Activated CD4-positive, alpha-beta memory T cell treated with anti-CD3 and anti-CD28 coated beads for 36 hours (primary cell): ENCODE data around the gene RALGPS1. TPM values are rescaled to one million over a fixed set of nuclear protein-coding genes. Genes with fewer than 3 reads are reported as not detected.

Experiments
- CTCF ChIA-PET: fragments of 350-600 bp; sonication (Branson Sonifier 250); formaldehyde crosslinking; loops from one replicate; lab custom pipeline; 2021; ENCODE audit warnings: antibody characterized with exemption, inconsistent platforms; lab: Charles Lee
- POLR2A ChIA-PET: fragments of 350-600 bp; sonication (Branson Sonifier 250); formaldehyde crosslinking; loops from one replicate; lab custom pipeline; 2021; ENCODE audit warnings: antibody characterized with exemption; lab: Charles Lee
- DNase-seq: peaks from one replicate; pipeline ENCODE4 v3.0.0-alpha.2; 2020
- H3K27ac Mint-ChIP-seq: one replicate; pipeline ENCODE4 v1.8.0; 2021; ENCODE audit warnings: mixed read lengths
- H3K27me3 Mint-ChIP-seq: one replicate; pipeline ENCODE4 v1.8.0; 2021; ENCODE audit warnings: mixed read lengths
- H3K36me3 Mint-ChIP-seq: one replicate; pipeline ENCODE4 v1.8.0; 2021; ENCODE audit warnings: mixed read lengths
- H3K4me1 Mint-ChIP-seq: one replicate; pipeline ENCODE4 v1.8.0; 2021; ENCODE audit warnings: low read depth, mixed read lengths
- H3K4me3 Mint-ChIP-seq: one replicate; pipeline ENCODE4 v1.8.0; 2021; ENCODE audit warnings: mild to moderate bottlenecking, mixed read lengths
- H3K9me3 Mint-ChIP-seq: one replicate; pipeline ENCODE4 v1.8.0; 2021; ENCODE audit warnings: mixed read lengths
- intact Hi-C: fragments of 100-400 bp; cut with micrococcal nuclease; formaldehyde crosslinking; loops from one replicate; pipeline ENCODE4 v1.15.1; 2023
- total RNA-seq, 2 experiments: library from RNA; stranded (reverse); gene quantifications; one replicate each; pipeline ENCODE4 v1.2.3, GENCODE V29; 2021

The RALGPS1 gene
- total RNA-seq, 2 experiments from 2014 or later, result 2.1 to 3.1 TPM

DNA sequence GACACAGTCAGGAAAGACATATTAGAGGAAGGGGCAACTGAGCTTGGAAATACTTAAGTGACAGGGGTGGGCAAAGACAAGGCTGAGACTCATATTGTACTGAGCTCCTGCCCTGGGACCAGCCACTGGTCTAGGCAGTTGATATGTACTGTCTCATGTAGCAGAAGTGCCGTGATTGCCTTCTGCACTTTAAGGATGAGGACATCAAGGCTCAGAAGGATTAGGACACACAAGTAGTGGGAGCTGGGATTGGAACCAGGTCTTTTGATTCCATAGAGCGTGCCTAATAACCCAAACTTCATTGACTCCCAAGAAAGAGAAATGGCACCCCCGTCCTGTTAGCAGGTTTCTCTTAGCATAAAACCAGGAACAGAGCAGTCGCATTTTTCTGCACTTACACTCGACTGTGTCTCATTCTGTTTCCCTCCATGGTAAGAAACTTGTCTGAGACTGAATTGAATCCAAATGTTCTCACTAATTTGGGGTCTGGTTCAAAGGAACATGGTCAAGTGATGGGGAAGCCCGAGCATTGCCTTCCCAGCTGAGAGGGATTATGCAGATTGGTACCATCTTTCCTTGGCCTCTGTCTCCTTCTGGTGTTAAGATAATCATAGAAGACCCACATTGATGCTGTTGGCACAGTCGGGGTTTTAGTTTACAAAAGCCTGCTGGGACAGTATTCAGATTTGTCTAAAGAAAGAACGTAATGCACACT lies 137.5 kb downstream of the RALGPS1 start:
- CTCF ChIA-PET, result no interaction called here
- Mint-ChIP-seq H3K27ac (no peak overlapping the region), H3K36me3 (no peaks in the 10 kb centered on the region), H3K4me1 (peaks cover 27% of the 10 kb centered on the region), H3K9me3 (no peaks in the 10 kb centered on the region), H3K27me3 (no peaks in the 10 kb centered on the region), H3K4me3 (no peak overlapping the region)
- POLR2A ChIA-PET, result no interaction called here
- DNase-seq, result no peak
- intact Hi-C loops, result no loop called here

DNA sequence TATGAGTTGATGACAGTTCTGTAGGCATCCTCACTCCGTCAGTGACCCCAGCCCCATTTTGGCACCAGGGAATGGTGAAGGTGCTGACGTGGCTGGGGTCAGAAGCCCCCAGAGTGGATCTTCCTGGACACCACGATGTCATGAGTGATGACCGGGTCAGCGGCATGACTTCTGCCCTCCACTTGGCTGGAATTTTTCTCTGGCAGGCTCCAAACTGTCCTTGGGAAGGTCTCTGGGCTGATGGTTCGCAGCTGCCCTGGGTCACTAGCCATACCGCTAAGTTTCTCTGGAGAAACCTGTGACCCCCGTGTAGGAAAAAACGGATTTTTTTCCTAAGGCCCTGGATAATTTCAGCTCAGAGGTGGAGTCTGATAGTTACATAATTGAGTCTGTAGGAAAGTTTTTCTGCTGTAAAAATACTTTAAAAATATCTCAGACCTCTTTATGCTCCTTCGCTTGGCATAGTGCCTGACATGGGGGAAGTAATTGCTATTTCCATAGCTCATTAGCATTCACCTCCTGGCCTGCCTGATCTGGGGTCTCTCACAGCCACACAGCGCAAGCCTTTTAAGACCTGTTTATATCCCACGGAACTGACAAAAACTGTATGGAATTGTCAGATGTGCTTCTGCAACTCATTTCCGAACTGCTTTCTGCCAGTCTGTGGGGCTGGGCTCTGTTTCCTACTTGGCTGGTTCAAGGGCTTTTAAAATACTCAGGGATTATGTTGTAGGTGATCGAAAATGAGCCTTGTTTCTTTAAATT lies 138.7 kb downstream of the RALGPS1 start:
- Mint-ChIP-seq H3K36me3 (no peaks in the 10 kb centered on the region), H3K9me3 (no peaks in the 10 kb centered on the region), H3K27ac (no peak overlapping the region), H3K27me3 (no peaks in the 10 kb centered on the region), H3K4me1 (peaks cover 25% of the 10 kb centered on the region), H3K4me3 (no peak overlapping the region)
- ChIA-PET CTCF (no interaction called here), POLR2A (no interaction called here)
- intact Hi-C loops, result no loop called here
- DNase-seq, result no peak

- Mint-ChIP-seq H3K4me3 (no peak overlapping the region), H3K9me3 (no peaks in the 10 kb centered on the region), H3K4me1 (peaks cover 24% of the 10 kb centered on the region), H3K36me3 (no peaks in the 10 kb centered on the region), H3K27me3 (no peaks in the 10 kb centered on the region), H3K27ac (no peak overlapping the region)
- DNase-seq, result no peak
- intact Hi-C loops, result no loop called here
- ChIA-PET CTCF (no interaction called here), POLR2A (no interaction called here)
Observed at GRCh38 chr9:127053960-127054359, 139.4 kb downstream of the RALGPS1 start.

DNA sequence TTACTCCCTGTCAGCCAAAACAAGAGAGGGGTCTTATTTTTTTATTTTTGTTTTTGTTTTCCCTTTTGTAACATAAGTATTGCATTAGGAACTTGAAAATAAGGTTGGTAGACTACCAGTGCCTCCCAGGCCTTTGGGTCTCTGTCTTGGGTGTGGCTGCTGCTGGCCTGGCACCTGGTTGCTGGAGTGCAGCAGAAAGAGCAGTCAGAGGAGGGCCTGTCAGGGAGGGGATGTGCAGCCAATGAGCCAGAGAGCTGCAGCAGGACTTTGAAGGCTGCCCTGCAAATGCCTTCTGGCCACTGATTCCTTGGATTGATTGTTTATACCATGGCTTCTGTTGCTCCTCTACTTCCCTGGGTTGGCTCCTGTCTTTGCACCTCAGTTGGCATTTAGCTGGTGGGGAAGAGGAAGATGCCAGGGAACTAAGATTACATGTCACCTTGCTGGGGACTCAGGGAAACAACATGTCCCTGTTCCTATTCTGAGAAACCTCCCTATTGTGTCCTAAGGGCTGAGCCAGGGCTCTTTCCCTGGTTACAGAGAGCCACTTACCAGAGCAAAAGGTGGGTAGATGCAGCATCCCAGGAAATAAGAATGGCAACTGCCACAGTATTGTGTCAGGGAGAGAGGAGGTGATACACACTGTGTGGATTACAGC lies 141.3 kb downstream of the RALGPS1 start:
- ChIA-PET CTCF (no interaction called here), POLR2A (no interaction called here)
- H3K27ac Mint-ChIP-seq, result no peak overlapping the region
- no peaks in the 10 kb centered on the region for H3K27me3 Mint-ChIP-seq
- no peaks in the 10 kb centered on the region for H3K9me3 Mint-ChIP-seq
- H3K36me3 Mint-ChIP-seq, result no peaks in the 10 kb centered on the region
- intact Hi-C loops, result no loop called here
- DNase-seq, result no peak
- H3K4me1 Mint-ChIP-seq, result peaks cover 12% of the 10 kb centered on the region
- H3K4me3 Mint-ChIP-seq, result no peak overlapping the region

DNA sequence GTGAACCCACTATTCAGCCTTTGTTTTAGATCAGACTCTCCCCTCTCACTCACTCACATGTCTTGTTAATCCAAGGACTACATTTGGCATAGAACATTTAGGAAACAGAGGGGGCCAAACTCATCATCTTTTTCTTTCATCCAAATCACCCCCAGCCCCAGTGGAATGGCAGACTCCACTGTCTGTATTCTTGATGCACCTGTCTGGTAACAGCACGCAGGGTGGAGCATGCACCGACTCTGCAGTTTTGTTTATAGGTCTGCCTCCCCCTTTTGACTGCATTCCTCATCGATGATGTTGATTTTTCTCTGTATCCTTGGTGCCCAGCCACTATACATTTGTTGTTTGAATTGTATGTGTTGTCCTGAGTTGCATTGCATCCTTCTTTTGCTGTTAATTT lies 141.9 kb downstream of the RALGPS1 start:
- no peak overlapping the region for H3K4me3 Mint-ChIP-seq
- peaks cover 12% of the 10 kb centered on the region for H3K4me1 Mint-ChIP-seq
- ChIA-PET CTCF (no interaction called here), POLR2A (no interaction called here)
- no peaks in the 10 kb centered on the region for H3K36me3 Mint-ChIP-seq
- intact Hi-C loops, result no loop called here
- no peak for DNase-seq
- H3K27ac Mint-ChIP-seq, result no peak overlapping the region
- no peaks in the 10 kb centered on the region for H3K27me3 Mint-ChIP-seq
- no peaks in the 10 kb centered on the region for H3K9me3 Mint-ChIP-seq

DNA sequence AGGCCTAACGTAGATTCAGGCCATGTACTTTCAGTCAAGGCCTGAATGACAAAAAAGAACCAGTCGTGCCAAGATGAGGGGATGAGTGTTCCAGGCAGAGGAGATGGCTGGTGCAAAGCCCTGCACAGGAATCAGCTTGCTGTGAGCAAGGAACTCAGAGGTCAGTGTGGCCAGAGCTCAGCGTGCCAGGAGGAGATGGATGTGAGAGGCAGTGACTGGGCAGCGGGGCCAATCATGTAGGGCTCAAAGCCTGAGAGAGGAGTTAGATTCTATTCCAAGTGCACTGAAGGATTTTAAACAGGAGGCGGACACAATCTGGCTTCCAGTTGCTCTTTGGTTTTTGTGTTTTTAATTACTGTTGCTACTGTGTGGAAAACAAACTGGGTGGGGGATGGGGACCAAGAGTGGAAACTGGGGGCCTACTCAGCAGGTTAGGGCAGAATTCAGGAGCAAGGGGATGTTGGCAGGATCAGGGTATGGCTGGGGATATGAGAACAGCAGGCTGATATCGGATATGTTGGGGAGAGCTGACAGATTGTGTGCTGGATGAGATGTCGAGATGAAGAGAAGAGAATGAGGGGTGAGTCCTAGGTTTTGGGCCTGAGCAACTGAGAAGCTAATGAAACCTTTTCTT lies 143.5 kb downstream of the RALGPS1 start:
- ChIA-PET CTCF (no interaction called here), POLR2A (no interaction called here)
- H3K9me3 Mint-ChIP-seq, result no peaks in the 10 kb centered on the region
- peaks cover 12% of the 10 kb centered on the region for H3K4me1 Mint-ChIP-seq
- no peaks in the 10 kb centered on the region for H3K27me3 Mint-ChIP-seq
- intact Hi-C loops, result no loop called here
- no peaks in the 10 kb centered on the region for H3K36me3 Mint-ChIP-seq
- DNase-seq, result no peak
- H3K4me3 Mint-ChIP-seq, result no peak overlapping the region
- no peak overlapping the region for H3K27ac Mint-ChIP-seq

GRCh38 chr9:127058645-127059021 lies 144.1 kb downstream of the RALGPS1 start:
- Mint-ChIP-seq H3K27me3 (no peaks in the 10 kb centered on the region), H3K4me1 (peaks cover 12% of the 10 kb centered on the region), H3K27ac (no peak overlapping the region), H3K4me3 (no peak overlapping the region), H3K9me3 (no peaks in the 10 kb centered on the region), H3K36me3 (no peaks in the 10 kb centered on the region)
- POLR2A ChIA-PET, result no interaction called here
- CTCF ChIA-PET, result no interaction called here
- intact Hi-C loops, result no loop called here
- DNase-seq, result no peak

DNA sequence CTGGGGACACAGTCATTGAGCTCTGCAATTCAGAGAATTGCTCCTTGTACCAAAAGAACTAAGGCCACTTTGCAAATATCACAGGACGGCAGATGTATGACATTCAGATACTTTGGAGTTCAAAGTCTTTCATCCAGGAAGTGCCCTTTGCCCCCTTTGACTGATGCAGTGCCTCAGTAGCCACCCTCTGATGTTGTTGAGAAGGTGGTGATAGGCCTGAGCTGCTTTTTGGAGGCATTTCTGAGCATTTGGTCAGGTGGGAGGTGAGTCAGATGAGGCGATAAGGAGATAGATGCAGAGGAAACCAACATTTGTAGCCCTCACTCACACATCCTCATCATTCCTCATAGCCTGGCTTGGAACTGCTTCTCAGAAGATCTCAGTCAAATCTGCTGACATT lies 144.4 kb downstream of the RALGPS1 start:
- peaks cover 12% of the 10 kb centered on the region for H3K4me1 Mint-ChIP-seq
- H3K4me3 Mint-ChIP-seq, result no peak overlapping the region
- no peaks in the 10 kb centered on the region for H3K36me3 Mint-ChIP-seq
- no peaks in the 10 kb centered on the region for H3K9me3 Mint-ChIP-seq
- intact Hi-C loops, result no loop called here
- no peak overlapping the region for H3K27ac Mint-ChIP-seq
- CTCF ChIA-PET, result no interaction called here
- H3K27me3 Mint-ChIP-seq, result no peaks in the 10 kb centered on the region
- POLR2A ChIA-PET, result no interaction called here
- DNase-seq, result peak; percentile 23

DNA sequence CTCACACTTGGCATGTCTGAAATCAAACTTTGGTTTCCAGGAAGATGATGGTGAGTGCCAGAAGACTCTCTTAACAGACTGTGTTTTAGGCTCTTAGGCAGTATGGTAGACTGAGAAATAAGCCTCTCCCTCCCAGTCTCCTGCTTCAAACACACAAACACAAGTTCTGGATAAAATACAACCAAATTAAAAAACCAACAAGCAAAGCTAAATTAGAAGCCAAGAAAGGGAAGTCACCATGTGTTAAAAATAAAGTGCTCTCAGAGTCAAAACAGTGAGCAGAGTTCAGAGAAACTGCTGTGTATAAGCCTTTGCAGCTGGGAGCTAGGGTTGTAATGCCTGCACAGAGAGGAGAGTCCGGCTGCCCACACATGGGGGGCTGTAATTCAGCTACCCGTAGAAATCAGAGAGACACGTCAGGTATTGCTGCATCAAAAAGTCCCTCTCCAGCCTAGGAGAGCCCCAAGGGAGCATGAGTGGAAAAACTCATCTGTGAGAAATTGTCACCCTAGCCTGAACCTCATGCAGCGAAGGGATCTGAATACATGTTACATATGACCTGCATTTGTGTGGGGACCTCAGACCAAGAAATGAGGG lies 145.3 kb downstream of the RALGPS1 start:
- Mint-ChIP-seq H3K27me3 (no peaks in the 10 kb centered on the region), H3K27ac (no peak overlapping the region), H3K4me3 (no peak overlapping the region), H3K4me1 (peaks cover 12% of the 10 kb centered on the region), H3K9me3 (no peaks in the 10 kb centered on the region), H3K36me3 (no peaks in the 10 kb centered on the region)
- CTCF ChIA-PET, result no interaction called here
- POLR2A ChIA-PET, result no interaction called here
- no peak for DNase-seq
- intact Hi-C loops, result no loop called here

GRCh38 chr9:127061411-127061810 lies 146.8 kb downstream of the RALGPS1 start:
- intact Hi-C loops, result no loop called here
- DNase-seq, result no peak
- Mint-ChIP-seq H3K4me1 (peaks cover 12% of the 10 kb centered on the region), H3K4me3 (no peak overlapping the region), H3K27me3 (no peaks in the 10 kb centered on the region), H3K9me3 (no peaks in the 10 kb centered on the region), H3K36me3 (no peaks in the 10 kb centered on the region), H3K27ac (no peak overlapping the region)
- POLR2A ChIA-PET, result no interaction called here
- CTCF ChIA-PET, result interaction anchor here (0.9 kb wide), 1 partner anchor 109 kb away, joined by 4 read pairs; no protein-coding TSS in a partner anchor

- Mint-ChIP-seq H3K4me1 (peaks cover 2% of the 10 kb centered on the region), H3K4me3 (no peak overlapping the region)
Observed at GRCh38 chr9:127064335-127064734, 149.8 kb downstream of the RALGPS1 start.

DNA sequence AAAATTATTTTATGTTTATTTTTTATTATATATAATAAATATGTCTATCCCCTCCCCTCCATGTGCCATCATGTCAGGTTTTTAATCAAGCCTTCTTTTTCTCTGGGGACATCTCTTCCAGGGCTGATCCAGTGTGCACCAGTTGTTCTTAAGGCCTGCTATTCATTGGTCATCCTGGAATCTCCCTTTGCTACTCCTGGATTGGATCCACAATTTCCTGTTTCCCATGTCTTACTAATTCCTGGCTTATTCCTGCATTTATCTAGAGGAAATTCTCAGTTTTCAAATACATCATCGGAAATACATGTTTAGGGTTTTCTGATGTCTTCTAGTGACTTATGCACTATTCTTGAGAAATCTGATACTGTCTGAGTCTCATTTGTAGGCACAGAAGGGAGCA lies 151.0 kb downstream of the RALGPS1 start:
- ChIA-PET CTCF (no interaction called here), POLR2A (no interaction called here)
- H3K27ac Mint-ChIP-seq, result no peak overlapping the region

More at GRCh38 chr9:127064335-127064734, 149.8 kb downstream of the RALGPS1 start:
- ChIA-PET POLR2A (interaction anchor here (0.6 kb wide), 1 partner anchor 126 kb away, joined by 4 read pairs; no protein-coding TSS in a partner anchor), CTCF (no interaction called here)
- H3K27ac Mint-ChIP-seq, result no peak overlapping the region
- H3K36me3 Mint-ChIP-seq, result no peaks in the 10 kb centered on the region
- H3K27me3 Mint-ChIP-seq, result no peaks in the 10 kb centered on the region
- DNase-seq, result no peak
- H3K9me3 Mint-ChIP-seq, result no peaks in the 10 kb centered on the region
- intact Hi-C loops, result no loop called here

More for the DNA sequence above, 151.0 kb downstream of the RALGPS1 start:
- DNase-seq, result no peak
- no peaks in the 10 kb centered on the region for H3K27me3 Mint-ChIP-seq
- H3K4me3 Mint-ChIP-seq, result no peak overlapping the region
- H3K9me3 Mint-ChIP-seq, result no peaks in the 10 kb centered on the region
- intact Hi-C loops, result no loop called here
- no peaks in the 10 kb centered on the region for H3K36me3 Mint-ChIP-seq
- H3K4me1 Mint-ChIP-seq, result no peaks in the 10 kb centered on the region
